ENCODE data around the gene EPSTI1.

DNA sequence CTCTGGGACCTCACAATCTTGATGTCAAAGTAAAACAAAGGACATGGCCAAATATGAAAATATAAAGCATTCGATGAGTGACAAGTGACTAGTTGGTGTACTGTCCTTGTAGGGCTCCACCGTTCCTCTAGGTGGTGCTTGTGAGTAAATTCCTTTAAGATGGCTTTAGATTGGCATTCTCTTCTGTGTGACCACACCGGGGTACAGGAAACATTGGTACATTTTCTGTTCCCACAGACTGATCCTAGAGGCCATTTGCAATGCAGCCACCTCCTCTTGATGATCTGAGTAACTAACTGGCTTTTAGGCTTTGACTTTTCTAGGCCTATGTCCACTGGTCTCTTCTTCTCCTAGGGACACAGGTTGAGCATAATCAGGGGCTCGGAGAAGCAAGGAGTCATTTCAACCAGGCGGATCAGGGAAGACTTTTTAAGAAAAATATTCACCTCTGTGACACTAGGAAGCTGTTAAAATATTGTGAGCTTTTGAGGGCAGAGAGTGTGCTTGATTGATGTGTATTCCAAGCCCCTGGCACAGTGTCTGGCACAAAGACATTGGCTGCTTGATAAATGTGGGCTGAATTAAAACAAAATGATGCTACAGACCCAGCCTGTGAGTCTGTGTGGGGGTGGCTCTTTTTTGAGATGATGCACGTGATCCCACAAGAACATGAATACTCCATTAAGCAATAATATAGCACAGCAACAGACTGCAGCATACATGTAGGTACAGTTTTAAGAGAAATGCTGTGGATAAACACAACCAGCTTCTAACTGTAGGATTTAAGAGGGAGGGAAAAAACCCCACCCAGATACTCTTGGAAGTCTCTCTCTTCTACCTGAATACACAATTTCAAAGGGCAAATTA lies 21.0 kb downstream of the EPSTI1 start:
- TF ChIP-seq NRF1 (IDR thresholded peaks at IDR 0.05; ENCODE audit: low read depth, low read length) (no peak), MXI1 (IDR thresholded peaks at IDR 0.05; ENCODE audit: low read depth, low read length) (no peak), EP300 (IDR thresholded peaks at IDR 0.05; ENCODE audit: borderline replicate concordance in 1 of 2, low read depth in 1 of 2, low read length in 1 of 2) (no peak)
- TF ChIP-seq, protein P1, sequence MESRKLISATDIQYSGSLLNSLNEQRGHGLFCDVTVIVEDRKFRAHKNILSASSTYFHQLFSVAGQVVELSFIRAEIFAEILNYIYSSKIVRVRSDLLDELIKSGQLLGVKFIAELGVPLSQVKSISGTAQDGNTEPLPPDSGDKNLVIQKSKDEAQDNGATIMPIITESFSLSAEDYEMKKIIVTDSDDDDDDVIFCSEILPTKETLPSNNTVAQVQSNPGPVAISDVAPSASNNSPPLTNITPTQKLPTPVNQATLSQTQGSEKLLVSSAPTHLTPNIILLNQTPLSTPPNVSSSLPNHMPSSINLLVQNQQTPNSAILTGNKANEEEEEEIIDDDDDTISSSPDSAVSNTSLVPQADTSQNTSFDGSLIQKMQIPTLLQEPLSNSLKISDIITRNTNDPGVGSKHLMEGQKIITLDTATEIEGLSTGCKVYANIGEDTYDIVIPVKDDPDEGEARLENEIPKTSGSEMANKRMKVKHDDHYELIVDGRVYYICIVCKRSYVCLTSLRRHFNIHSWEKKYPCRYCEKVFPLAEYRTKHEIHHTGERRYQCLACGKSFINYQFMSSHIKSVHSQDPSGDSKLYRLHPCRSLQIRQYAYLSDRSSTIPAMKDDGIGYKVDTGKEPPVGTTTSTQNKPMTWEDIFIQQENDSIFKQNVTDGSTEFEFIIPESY (IDR thresholded peaks at IDR 0.05; ENCODE audit: borderline replicate concordance, low read depth), result no peak
